Stimulated activated CD8-positive, alpha-beta memory T cell treated with anti-CD3 and anti-CD28 coated beads, Interleukin-12 subunit alpha, Interleukin-12 subunit beta, amount 100 ng/mL, for 24 hours (primary cell): Measurements from ENCODE around the gene PRDM9.
"Not testable (repeated sequence)": the region's sequence is repeated elsewhere in the genome, so short reads cannot be mapped to it uniquely, and the experiment has no call there.

ENCODE experiments used
- DNase-seq: peaks from one replicate; pipeline ENCODE4 v3.0.0-alpha.2; 2020; ENCODE audit errors: extremely low read depth

PRDM9 gene

GRCh38 chr5:23507278-23507685 is at the start of gene PRDM9:
Gene PRDM9, plus strand, starts transcription at chr5:23507609. Its CDS starts 1,425 bp downstream, at chr5:23509034.
- no peak for DNase-seq

- no peak for DNase-seq
Measured at GRCh38 chr5:23457780-23458179, 49.6 kb upstream of the PRDM9 start.

DNA sequence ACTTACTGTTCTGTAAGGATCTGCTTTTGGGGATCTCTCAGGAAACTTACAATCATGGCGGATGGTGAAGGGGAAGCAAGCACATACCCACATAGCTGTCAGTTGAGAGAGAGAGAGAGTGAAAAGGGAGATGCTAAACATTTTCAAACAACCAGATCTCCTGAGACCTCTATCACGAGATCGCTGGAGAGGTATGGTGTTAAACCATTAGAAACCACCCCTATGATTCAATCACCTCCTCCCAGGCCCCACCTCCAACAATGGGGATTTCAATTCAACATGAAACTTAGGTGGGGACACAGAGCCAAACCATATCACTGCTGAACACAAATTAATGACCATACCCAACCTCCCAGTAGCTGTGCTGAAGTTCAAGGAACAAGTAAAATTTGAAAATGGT is 48.2 kb upstream of the PRDM9 start:
- DNase-seq = no peak

DNA sequence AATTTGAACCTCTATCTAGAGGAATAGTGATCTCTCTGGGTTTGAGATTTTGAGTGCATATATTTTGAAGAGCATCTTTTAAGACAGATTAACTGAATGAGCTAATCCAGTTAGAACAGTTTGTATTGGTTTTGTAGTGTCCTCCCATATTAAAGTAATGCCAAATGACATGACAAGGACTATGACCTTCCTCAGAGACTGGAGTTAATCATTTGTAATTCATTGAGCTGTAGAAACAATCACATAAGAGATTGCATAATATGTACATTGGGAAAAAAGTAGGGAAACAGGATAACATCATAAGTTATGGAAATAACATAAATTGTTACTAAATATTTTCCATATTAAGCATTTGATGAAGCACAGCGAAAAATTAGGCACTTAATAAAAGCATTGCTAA is 45.8 kb upstream of the PRDM9 start:
- no peak for DNase-seq

GRCh38 chr5:23466401-23466912 is 41.0 kb upstream of the PRDM9 start:
- no peak for DNase-seq

GRCh38 chr5:23468658-23469057 is 38.8 kb upstream of the PRDM9 start:
- DNase-seq = no peak

DNA sequence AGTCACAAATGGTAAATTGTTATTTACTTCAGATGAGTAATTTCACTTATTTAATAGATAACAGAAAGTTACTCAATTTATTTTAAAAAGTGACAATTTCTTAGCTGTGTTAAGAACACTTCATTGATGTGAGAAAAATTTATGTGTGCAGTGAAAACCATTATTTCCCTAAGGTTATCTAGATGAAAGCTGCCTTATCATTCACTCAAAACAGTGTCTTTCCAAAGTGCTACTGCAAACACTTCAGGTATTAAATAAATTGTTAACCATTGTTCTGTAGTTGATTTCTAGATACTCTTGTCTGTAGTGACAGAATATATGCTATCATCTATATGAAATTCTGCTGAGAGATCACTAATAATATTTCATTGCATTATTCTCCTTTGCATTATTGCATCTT is 33.5 kb upstream of the PRDM9 start:
- no peak for DNase-seq

GRCh38 chr5:23474315-23474714 is 33.1 kb upstream of the PRDM9 start:
- no peak for DNase-seq

DNA sequence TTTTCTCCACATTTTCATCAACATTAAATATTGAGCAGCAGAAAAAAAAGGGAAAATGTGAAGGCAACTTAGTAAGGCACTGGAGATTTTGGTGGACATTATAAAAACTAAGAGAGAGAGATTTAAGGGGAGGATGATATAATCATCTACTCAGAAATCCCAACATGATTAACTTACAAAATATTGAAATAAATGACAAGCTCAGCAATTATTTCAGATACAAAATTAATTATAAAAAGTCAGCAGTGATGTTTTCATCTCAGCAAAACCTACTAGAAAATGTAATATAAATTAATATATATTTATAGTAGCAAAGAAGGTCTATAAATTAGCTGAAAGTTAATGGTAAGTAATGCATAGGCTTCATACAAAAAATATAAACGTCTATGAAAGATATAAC is 30.8 kb upstream of the PRDM9 start:
- no peak for DNase-seq

DNA sequence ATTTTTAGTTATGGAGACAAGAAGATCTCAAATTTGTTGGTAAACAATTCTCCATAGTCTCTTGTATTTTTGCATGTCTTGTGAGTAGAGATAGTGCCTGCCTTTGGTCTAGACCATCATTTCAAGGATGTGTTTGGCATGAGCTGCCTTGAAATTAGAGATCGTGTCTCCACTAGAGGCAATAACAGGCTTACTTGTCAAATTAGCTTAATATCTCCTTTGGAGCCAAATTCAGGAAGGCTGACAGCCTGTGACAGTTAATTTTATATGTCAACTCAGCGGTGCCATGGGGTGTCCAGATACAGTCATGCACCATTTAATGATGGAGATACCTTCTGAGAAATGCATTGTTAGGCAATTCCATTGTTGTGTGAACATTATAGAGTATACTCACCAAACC is 24.8 kb upstream of the PRDM9 start:
- no peak for DNase-seq

- no peak for DNase-seq
Measured at GRCh38 chr5:23483090-23483489, 24.3 kb upstream of the PRDM9 start.

- DNase-seq = no peak
Measured at GRCh38 chr5:23484096-23484495, 23.3 kb upstream of the PRDM9 start.

DNA sequence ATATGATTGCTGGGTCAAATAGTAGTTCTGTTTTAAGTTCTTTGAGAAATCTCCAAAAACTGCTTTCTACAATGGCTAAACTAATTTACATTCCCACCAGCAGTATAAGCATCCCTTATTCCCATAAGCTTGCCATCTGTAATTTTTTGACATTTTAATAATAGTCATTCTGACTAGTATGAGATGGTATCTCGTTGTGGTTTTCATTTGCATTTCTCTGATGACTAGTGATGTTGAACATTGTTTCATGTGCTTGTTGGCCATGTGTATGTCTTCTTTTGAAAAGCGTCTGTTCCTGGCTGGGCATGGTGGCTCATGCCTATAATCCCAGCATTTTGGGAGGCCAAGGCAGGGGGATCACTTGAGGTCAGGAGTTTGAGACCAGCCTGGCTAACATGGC is 21.2 kb upstream of the PRDM9 start:
- not testable (repeated sequence) for DNase-seq

DNA sequence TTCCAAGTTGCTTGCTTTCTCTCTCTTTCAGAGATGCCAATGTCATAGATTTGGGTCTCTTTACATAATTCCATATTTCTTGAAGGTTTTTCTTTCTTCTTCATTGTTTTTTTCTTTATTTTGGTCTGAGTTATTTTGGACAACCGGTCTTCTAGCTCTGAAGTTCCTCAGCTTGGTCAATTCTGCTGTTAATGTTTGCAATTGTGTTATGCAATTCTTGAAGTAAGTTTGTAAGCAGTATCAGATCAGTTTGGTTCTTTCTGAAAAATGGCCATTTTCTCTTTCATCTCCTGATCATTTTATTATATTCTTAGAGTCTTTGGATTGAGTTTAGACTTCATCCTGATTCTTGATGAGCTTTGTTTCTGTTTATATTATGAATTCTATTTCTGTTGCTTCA is 16.4 kb upstream of the PRDM9 start:
- DNase-seq = no peak

GRCh38 chr5:23494558-23494957 is 12.9 kb upstream of the PRDM9 start:
- DNase-seq = no peak

GRCh38 chr5:23496576-23496975 is 10.8 kb upstream of the PRDM9 start:
- no peak for DNase-seq

GRCh38 chr5:23506329-23507236 is 826 bp upstream of the PRDM9 start:
- no peak for DNase-seq

- not testable (repeated sequence) for DNase-seq
Measured at GRCh38 chr5:23510434-23510833, 3.0 kb downstream of the PRDM9 start.

- no peak for DNase-seq
Measured at GRCh38 chr5:23522553-23522952, 15.1 kb downstream of the PRDM9 start.

DNA sequence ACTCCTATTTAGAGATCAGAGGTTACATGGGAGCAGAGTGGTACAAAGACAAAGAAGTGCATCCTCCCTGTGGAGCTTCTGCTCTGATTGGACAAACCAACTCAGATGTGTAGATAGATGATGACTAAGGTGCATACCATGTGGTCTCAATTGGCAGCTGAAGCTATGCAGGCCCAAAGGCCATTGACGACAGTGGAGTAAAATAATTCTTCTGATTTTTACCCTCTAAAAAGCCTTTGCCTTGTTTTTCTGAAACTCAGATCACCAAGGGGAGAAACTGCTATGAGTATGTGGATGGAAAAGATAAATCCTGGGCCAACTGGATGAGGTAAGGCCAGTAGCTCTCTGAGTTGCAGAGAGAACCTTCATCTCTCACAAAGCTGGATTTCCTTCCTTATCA is 15.6 kb downstream of the PRDM9 start:
- DNase-seq = no peak

GRCh38 chr5:23523998-23524397 is 16.6 kb downstream of the PRDM9 start:
- DNase-seq = no peak

GRCh38 chr5:23525751-23526150 is 18.3 kb downstream of the PRDM9 start:
- DNase-seq = no peak

- not testable (repeated sequence) for DNase-seq
Measured at GRCh38 chr5:23526616-23527015, 19.2 kb downstream of the PRDM9 start.
